Neuronal stem cell (in vitro differentiated cells): ENCODE measurements around the gene FAM53C.
A peak's percentile ranks its signal among the peaks of the same experiment; 100 is the strongest.

Source experiments
- DNase-seq: peaks from one replicate; pipeline ENCODE4 v3.0.0-alpha.2; 2013; ENCODE audit warnings: low spot score
- H2AFZ ChIP-seq: one replicate; pipeline ENCODE4 v1.6.1; 2013; ENCODE audit warnings: mild to moderate bottlenecking, low read length, inconsistent platforms
- H2AK5ac ChIP-seq: 2 replicates; pipeline ENCODE4 v1.6.1; 2013; ENCODE audit warnings: low read depth, mild to moderate bottlenecking, inconsistent platforms, low read length, moderate library complexity, mixed read lengths
- H2BK120ac ChIP-seq: 2 replicates; pipeline ENCODE4 v1.6.1; 2013; ENCODE audit warnings: low read depth, mild to moderate bottlenecking, inconsistent platforms, low read length, moderate library complexity, mixed read lengths
- H2BK12ac ChIP-seq: one replicate; pipeline ENCODE4 v1.6.1; 2013; ENCODE audit warnings: low read length, inconsistent platforms
- H2BK15ac ChIP-seq: 2 replicates; pipeline ENCODE4 v1.6.1; 2013; ENCODE audit warnings: mild to moderate bottlenecking, low read length, inconsistent platforms, mixed read lengths
- H2BK5ac ChIP-seq: one replicate; pipeline ENCODE4 v1.6.1; 2013; ENCODE audit warnings: inconsistent platforms, mild to moderate bottlenecking, low read length, moderate library complexity
- H3K14ac ChIP-seq: one replicate; pipeline ENCODE4 v1.6.1; 2013; ENCODE audit warnings: low read length, inconsistent platforms
- H3K18ac ChIP-seq: 2 replicates; pipeline ENCODE4 v1.6.1; 2013; ENCODE audit warnings: low read length, inconsistent platforms
- H3K23ac ChIP-seq: 2 replicates; pipeline ENCODE4 v1.6.1; 2013; ENCODE audit warnings: low read depth, mild to moderate bottlenecking, mixed read lengths, low read length, inconsistent platforms; ENCODE audit not compliant: poor library complexity
- H3K27ac ChIP-seq: replicated peaks from 3 replicates; pipeline ENCODE4 v1.5.1; 2013; ENCODE audit warnings: low read length, inconsistent platforms
- H3K27me3 ChIP-seq, 3 experiments: 2 replicates each; pipeline ENCODE4 v1.6.1; 2013; ENCODE audit warnings: low read length in 3 of 3, mild to moderate bottlenecking in 2 of 3, inconsistent platforms in 1 of 3, low read depth in 1 of 3, mixed read lengths in 1 of 3, moderate library complexity in 1 of 3; ENCODE audit not compliant: control insufficient read depth in 3 of 3, insufficient read depth in 3 of 3
- H3K36me3 ChIP-seq, 2 donors: replicated peaks in 1 of 2; 2 replicates each; pipeline ENCODE4 v1.6.1; 2013; ENCODE audit warnings: low read length in 2 of 2; ENCODE audit not compliant: control insufficient read depth in 2 of 2, insufficient read depth in 2 of 2
- H3K4ac ChIP-seq: 2 replicates; pipeline ENCODE4 v1.6.1; 2013; ENCODE audit warnings: inconsistent platforms, mild to moderate bottlenecking, low read length, moderate library complexity
- H3K4me1 ChIP-seq, 2 donors: 1 replicate in 1 of 2; 2 replicates in 1 of 2; pipeline ENCODE4 v1.6.1; 2013; ENCODE audit warnings: low read length in 2 of 2, low read depth in 1 of 2; ENCODE audit not compliant: control insufficient read depth in 2 of 2, insufficient read depth in 1 of 2
- H3K4me2 ChIP-seq: one replicate; pipeline ENCODE4 v1.6.1; 2013; ENCODE audit warnings: mild to moderate bottlenecking, low read length, inconsistent platforms; ENCODE audit not compliant: insufficient read depth, poor library complexity, severe bottlenecking
- H3K4me3 ChIP-seq, 2 donors: 2 replicates each; pipeline ENCODE4 v1.5.1; 2013; ENCODE audit warnings: low read length in 2 of 2, mild to moderate bottlenecking in 2 of 2, inconsistent platforms in 1 of 2, moderate library complexity in 1 of 2
- H3K79me1 ChIP-seq: one replicate; pipeline ENCODE4 v1.6.1; 2013; ENCODE audit warnings: low read depth, mild to moderate bottlenecking, inconsistent platforms, low read length, moderate library complexity
- H3K9ac ChIP-seq: one replicate; pipeline ENCODE4 v1.6.1; 2013; ENCODE audit warnings: mild to moderate bottlenecking, low read depth, low read length, inconsistent platforms; ENCODE audit not compliant: poor library complexity
- H3K9me3 ChIP-seq, 2 donors: replicated peaks in 1 of 2; 2 replicates each; pipeline versions ENCODE3 to v1.6.1; 2013; ENCODE audit warnings: low read length in 2 of 2, mild to moderate bottlenecking in 2 of 2, inconsistent platforms in 1 of 2, low read depth in 1 of 2, mixed read lengths in 1 of 2, moderate library complexity in 1 of 2; ENCODE audit not compliant: control insufficient read depth in 2 of 2, insufficient read depth in 1 of 2
- H4K8ac ChIP-seq: one replicate; pipeline ENCODE4 v1.6.1; 2013; ENCODE audit warnings: low read depth, mild to moderate bottlenecking, inconsistent platforms, low read length, moderate library complexity
- H4K91ac ChIP-seq: one replicate; pipeline ENCODE4 v1.6.1; 2013; ENCODE audit warnings: low read length, low read depth, mild to moderate bottlenecking, inconsistent platforms; ENCODE audit not compliant: poor library complexity
- WGBS, 2 donors: extraction: QIAGEN DNeasy Blood & Tissue Kit; methylation state at CpG; one replicate each; pipeline ENCODE4 v1.1.7; 2013; ENCODE audit warnings: missing lambda C conversion rate in 2 of 2, mixed read lengths in 1 of 2; ENCODE audit not compliant: insufficient read length in 2 of 2, insufficient replicate concordance in 1 of 2; ENCODE audit errors: extremely low coverage in 2 of 2; 5-methylcytosine and 5-hydroxymethylcytosine counted together

Gene FAM53C

GRCh38 chr5:138353560-138354080 is 15.6 kb downstream of the FAM53C start:
- Histone ChIP-seq H2AFZ (peak overlapping the region; percentile 86), H2BK5ac (peak overlapping the region; percentile 85), H3K9ac (peak overlapping the region; percentile 99), H3K4me2 (peak overlapping the region; percentile 65), H2BK15ac (peak overlapping the region; percentile 6), H3K9me3 (peaks cover 3 to 8% of the 10 kb centered on the region in 2 donors), H3K4ac (no peak overlapping the region), H4K91ac (no peak overlapping the region), H3K4me3 (peak overlapping the region; percentile 88 to 91), H2AK5ac (peak overlapping the region; percentile 93), H3K23ac (peak overlapping the region; percentile 82), H3K27me3 (no peaks in the 10 kb centered on the region), H3K79me1 (peaks cover 4% of the 10 kb centered on the region), H2BK12ac (no peak overlapping the region), H3K4me1 (peaks cover 5 to 7% of the 10 kb centered on the region in 2 donors), H3K18ac (peak overlapping the region; percentile 99), H4K8ac (no peak overlapping the region), H2BK120ac (no peak overlapping the region), H3K27ac (peak overlapping the region; percentile 83), H3K36me3 (peaks cover 15 to 27% of the 10 kb centered on the region in 2 donors), H3K14ac (peak overlapping the region; percentile 90)
- no peak for DNase-seq
- WGBS, 2 donors: no CpG with 5 or more reads among the region's 11 CpGs

- Histone ChIP-seq H2BK120ac (no peak overlapping the region), H3K14ac (no peak overlapping the region), H3K27me3 (no peaks in the 10 kb centered on the region), H3K23ac (no peak overlapping the region), H3K4me2 (peak overlapping the region; percentile 65), H2BK12ac (no peak overlapping the region), H2BK5ac (no peak overlapping the region), H3K36me3 (peaks cover 10 to 20% of the 10 kb centered on the region in 2 donors), H2AFZ (no peak overlapping the region), H4K8ac (no peak overlapping the region), H3K4me1 (peaks cover 5 to 7% of the 10 kb centered on the region in 2 donors), H2BK15ac (no peak overlapping the region), H3K9me3 (peaks cover 3 to 8% of the 10 kb centered on the region in 2 donors), H3K18ac (no peak overlapping the region), H3K9ac (no peak overlapping the region), H3K4me3 (peak overlapping the region in 1 of 2 donors; percentile 91), H3K27ac (no peak overlapping the region), H3K79me1 (peaks cover 4% of the 10 kb centered on the region), H3K4ac (no peak overlapping the region), H2AK5ac (no peak overlapping the region), H4K91ac (no peak overlapping the region)
- no CpG with 5 or more reads among the region's 5 CpGs for WGBS, 2 donors
- no peak for DNase-seq
Measured at GRCh38 chr5:138354387-138354786, 16.3 kb downstream of the FAM53C start.

GRCh38 chr5:138354926-138355378 is 16.9 kb downstream of the FAM53C start:
- peaks cover 4% of the 10 kb centered on the region for H3K79me1 ChIP-seq
- H3K36me3 ChIP-seq: peaks cover 7 to 14% of the 10 kb centered on the region in 2 donors
- H3K4me3 ChIP-seq: peak overlapping the region in 1 of 2 donors; percentile 91
- no peaks in the 10 kb centered on the region for H3K27me3 ChIP-seq
- no peak overlapping the region for H3K23ac ChIP-seq
- H2AFZ ChIP-seq: no peak overlapping the region
- H3K9ac ChIP-seq: no peak overlapping the region
- H3K4me1 ChIP-seq: peaks cover 5 to 7% of the 10 kb centered on the region in 2 donors
- peaks cover 3 to 8% of the 10 kb centered on the region in 2 donors for H3K9me3 ChIP-seq
- no peak overlapping the region for H4K8ac ChIP-seq
- no peak overlapping the region for H3K27ac ChIP-seq
- peak overlapping the region; percentile 65 for H3K4me2 ChIP-seq
- H2BK120ac ChIP-seq: no peak overlapping the region
- no peak overlapping the region for H3K18ac ChIP-seq
- no peak overlapping the region for H2BK15ac ChIP-seq
- WGBS, 2 donors: no CpG with 5 or more reads among the region's 6 CpGs
- no peak overlapping the region for H4K91ac ChIP-seq
- no peak overlapping the region for H2BK5ac ChIP-seq
- H2BK12ac ChIP-seq: no peak overlapping the region
- H3K14ac ChIP-seq: no peak overlapping the region
- no peak overlapping the region for H3K4ac ChIP-seq
- peak; percentile 59 for DNase-seq
- H2AK5ac ChIP-seq: no peak overlapping the region

- Histone ChIP-seq H3K18ac (no peak overlapping the region), H4K91ac (no peak overlapping the region), H3K4me2 (no peak overlapping the region), H3K9ac (no peak overlapping the region), H2BK5ac (no peak overlapping the region), H3K27me3 (no peaks in the 10 kb centered on the region), H3K4me3 (no peak overlapping the region), H2AFZ (no peak overlapping the region), H3K36me3 (peaks cover 0 to 17% of the 10 kb centered on the region in 2 donors), H2AK5ac (no peak overlapping the region), H2BK120ac (no peak overlapping the region), H3K9me3 (no peaks in the 10 kb centered on the region), H3K79me1 (peaks cover 1% of the 10 kb centered on the region), H3K23ac (no peak overlapping the region), H2BK12ac (no peak overlapping the region), H4K8ac (no peak overlapping the region), H3K14ac (no peak overlapping the region), H3K4ac (no peak overlapping the region), H2BK15ac (no peak overlapping the region), H3K4me1 (peaks cover 2 to 5% of the 10 kb centered on the region in 2 donors), H3K27ac (no peak overlapping the region)
- no peak for DNase-seq
- WGBS, 2 donors: no CpG with 5 or more reads among the region's 3 CpGs
Measured at GRCh38 chr5:138359621-138360020, 21.6 kb downstream of the FAM53C start.
